Activated B cell treated with CpG ODN at 0.5 μM for 24 hours (primary cell): ENCODE results near the gene HTR5A. TPM values are rescaled to one million over a fixed set of nuclear protein-coding genes. Genes with fewer than 3 reads are reported as not detected.

ENCODE experiments used
- ATAC-seq: fragments of 200-7000 bp; cut with Tn5 transposase; one replicate; pipeline ENCODE4 v1.10.0; 2021; ENCODE audit warnings: low read depth, mild to moderate bottlenecking, moderate library complexity
- CTCF ChIA-PET: fragments of 350-600 bp; sonication (Branson Sonifier 250); formaldehyde crosslinking; loops from one replicate; lab custom pipeline; 2021; ENCODE audit warnings: antibody characterized with exemption; lab: Charles Lee
- POLR2A ChIA-PET: fragments of 350-600 bp; sonication (Branson Sonifier 250); formaldehyde crosslinking; loops from one replicate; lab custom pipeline; 2021; ENCODE audit warnings: antibody characterized with exemption; lab: Charles Lee
- DNase-seq: peaks from one replicate; pipeline ENCODE4 v3.0.0; 2022
- H3K27ac Mint-ChIP-seq: one replicate; pipeline ENCODE4 v1.8.0; 2020; ENCODE audit warnings: mixed read lengths
- H3K27me3 Mint-ChIP-seq: one replicate; pipeline ENCODE4 v1.8.0; 2021; ENCODE audit warnings: mixed read lengths
- H3K36me3 Mint-ChIP-seq: one replicate; pipeline ENCODE4 v1.8.0; 2021; ENCODE audit warnings: low read depth, mixed read lengths
- H3K4me1 Mint-ChIP-seq: one replicate; pipeline ENCODE4 v1.8.0; 2021; ENCODE audit warnings: mixed read lengths
- H3K4me3 Mint-ChIP-seq: one replicate; pipeline ENCODE4 v1.8.0; 2020; ENCODE audit warnings: mild to moderate bottlenecking, mixed read lengths
- H3K9me3 Mint-ChIP-seq: one replicate; pipeline ENCODE4 v1.8.0; 2020; ENCODE audit warnings: mixed read lengths
- CTCF ChIP-seq: fragments of 200-600 bp; IDR thresholded peaks from one replicate; pipeline ENCODE4 v1.8.0; 2022; ENCODE audit warnings: antibody characterized with exemption, mild to moderate bottlenecking
- intact Hi-C: fragments of 100-400 bp; cut with micrococcal nuclease; formaldehyde crosslinking; loops from one replicate; pipeline ENCODE4 v1.15.1; 2024
- total RNA-seq: library from RNA; stranded (reverse); gene quantifications from 2 replicates; pipeline ENCODE4 v1.2.3, GENCODE V29; 2022

Gene HTR5A
- total RNA-seq, 1 donor from 2014 or later = not detected

DNA sequence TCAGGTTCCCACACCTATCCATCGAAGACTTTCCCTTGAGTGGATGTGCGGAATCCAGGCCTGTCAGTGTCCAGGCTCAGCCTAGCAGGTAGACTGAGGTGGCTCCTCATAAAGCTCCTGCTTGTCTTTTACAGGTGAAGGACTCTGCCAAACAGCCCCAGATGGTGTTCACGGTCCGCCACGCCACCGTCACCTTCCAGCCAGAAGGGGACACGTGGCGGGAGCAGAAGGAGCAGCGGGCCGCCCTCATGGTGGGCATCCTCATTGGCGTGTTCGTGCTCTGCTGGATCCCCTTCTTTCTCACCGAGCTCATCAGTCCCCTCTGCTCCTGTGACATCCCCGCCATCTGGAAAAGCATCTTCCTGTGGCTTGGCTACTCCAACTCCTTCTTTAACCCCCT, 13.9 kb downstream of the HTR5A start:
- intact Hi-C loops = no loop called here
- ATAC-seq = no peak
- no peak for DNase-seq
- CTCF ChIA-PET = no interaction called here
- no peak overlapping the region for H3K4me3 Mint-ChIP-seq
- no peak for TF ChIP-seq CTCF
- H3K27me3 Mint-ChIP-seq = peaks cover 19% of the 10 kb centered on the region
- no peaks in the 10 kb centered on the region for H3K36me3 Mint-ChIP-seq
- H3K4me1 Mint-ChIP-seq = no peaks in the 10 kb centered on the region
- POLR2A ChIA-PET = no interaction called here
- H3K9me3 Mint-ChIP-seq = no peaks in the 10 kb centered on the region
- no peak overlapping the region for H3K27ac Mint-ChIP-seq

GRCh38 chr7:155084969-155085368, 14.8 kb downstream of the HTR5A start:
- Mint-ChIP-seq H3K36me3 (no peaks in the 10 kb centered on the region), H3K9me3 (no peaks in the 10 kb centered on the region), H3K27me3 (peaks cover 19% of the 10 kb centered on the region), H3K4me1 (no peaks in the 10 kb centered on the region), H3K4me3 (no peak overlapping the region), H3K27ac (no peak overlapping the region)
- no peak for ATAC-seq
- no peak for DNase-seq
- intact Hi-C loops = no loop called here
- ChIA-PET POLR2A (no interaction called here), CTCF (no interaction called here)
- TF ChIP-seq CTCF = no peak

DNA sequence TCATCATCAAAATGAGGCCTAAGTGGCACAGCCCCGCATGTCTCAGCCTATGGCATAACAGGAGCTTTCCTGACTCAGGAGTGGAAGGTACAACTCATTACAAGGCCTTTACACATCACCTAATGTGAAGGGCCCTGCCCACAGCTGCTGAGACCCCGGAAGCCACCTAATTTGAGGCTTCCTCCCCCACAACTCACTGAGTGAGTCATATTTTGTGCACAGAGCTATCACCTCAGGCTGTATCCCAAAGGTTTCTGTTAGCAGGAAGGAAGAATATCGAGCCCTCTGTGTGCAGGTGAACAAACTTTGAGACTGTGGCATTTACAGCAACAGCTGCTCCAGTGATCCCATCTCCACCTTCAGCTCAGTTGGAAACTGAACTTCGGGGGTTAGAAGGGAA, 20.6 kb downstream of the HTR5A start:
- DNase-seq = no peak
- Mint-ChIP-seq H3K4me1 (no peaks in the 10 kb centered on the region), H3K36me3 (no peaks in the 10 kb centered on the region), H3K4me3 (no peak overlapping the region), H3K9me3 (no peaks in the 10 kb centered on the region), H3K27ac (no peak overlapping the region), H3K27me3 (peaks cover 10% of the 10 kb centered on the region)
- ChIA-PET POLR2A (no interaction called here), CTCF (no interaction called here)
- TF ChIP-seq CTCF = no peak
- intact Hi-C loops = no loop called here
- no peak for ATAC-seq

GRCh38 chr7:155093596-155093995, 23.5 kb downstream of the HTR5A start:
- ChIA-PET POLR2A (no interaction called here), CTCF (no interaction called here)
- H3K4me3 Mint-ChIP-seq = no peak overlapping the region
- ATAC-seq = no peak
- H3K27ac Mint-ChIP-seq = no peak overlapping the region
- no peak for DNase-seq
- no peaks in the 10 kb centered on the region for H3K4me1 Mint-ChIP-seq
- H3K36me3 Mint-ChIP-seq = no peaks in the 10 kb centered on the region
- TF ChIP-seq CTCF = no peak
- H3K9me3 Mint-ChIP-seq = no peaks in the 10 kb centered on the region
- intact Hi-C loops = no loop called here
- no peaks in the 10 kb centered on the region for H3K27me3 Mint-ChIP-seq

- ATAC-seq = no peak
- H3K9me3 Mint-ChIP-seq = no peaks in the 10 kb centered on the region
- ChIA-PET CTCF (no interaction called here), POLR2A (no interaction called here)
- no peak for DNase-seq
- H3K27ac Mint-ChIP-seq = no peak overlapping the region
- H3K36me3 Mint-ChIP-seq = no peaks in the 10 kb centered on the region
- H3K4me1 Mint-ChIP-seq = no peaks in the 10 kb centered on the region
- H3K27me3 Mint-ChIP-seq = no peaks in the 10 kb centered on the region
- intact Hi-C loops = no loop called here
- no peak for TF ChIP-seq CTCF
- H3K4me3 Mint-ChIP-seq = no peak overlapping the region
These were observed 24.6 kb downstream of the HTR5A start for GRCh38 chr7:155094636-155095135.
